HEK293 (cell line): ENCODE data around the gene JADE3.

ENCODE experiments used
- CTCF ChIA-PET: fragments of 350-600 bp; formaldehyde crosslinking; extraction: SDS; loops from one replicate; lab custom pipeline; 2021; ENCODE audit warnings: antibody characterized with exemption; lab: Yijun Ruan, JAX
- POLR2A ChIA-PET: fragments of 300-600 bp; formaldehyde crosslinking; extraction: SDS; loops from one replicate; lab custom pipeline; 2020; ENCODE audit warnings: antibody characterized with exemption, inconsistent platforms; lab: Yijun Ruan, JAX
- H3K27ac ChIP-seq: fragments of 200-500 bp; sonication (Bioruptor generic); 2 replicates; pipeline ENCODE4 v1.5.1; 2014; ENCODE audit warnings: low read depth, low read length, control low read depth, inconsistent platforms; ENCODE audit errors: extremely low read depth
- H3K36me3 ChIP-seq, 2 experiments: fragments of 200-500 bp in 1 of 2; sonication (Bioruptor generic) in 1 of 2; 1 replicate in 1 of 2; 2 replicates in 1 of 2; pipeline ENCODE4 v1.5.1; 2014 to 2017; ENCODE audit warnings: inconsistent platforms in 2 of 2, low read length in 2 of 2; ENCODE audit not compliant: control insufficient read depth in 2 of 2, insufficient read depth in 1 of 2
- H3K4me1 ChIP-seq: fragments of 200-500 bp; sonication (Bioruptor generic); 2 replicates; pipeline ENCODE4 v1.5.1; 2014; ENCODE audit warnings: mild to moderate bottlenecking, low read length, inconsistent platforms; ENCODE audit not compliant: control insufficient read depth, insufficient read depth
- H3K4me3 ChIP-seq: 2 replicates; pipeline ENCODE4 v1.5.1; 2011; ENCODE audit warnings: low read depth, mild to moderate bottlenecking, control low read depth, low read length, moderate library complexity
- H3K9me3 ChIP-seq: fragments of 200-500 bp; sonication (Bioruptor generic); 2 replicates; pipeline ENCODE4 v1.5.1; 2014; ENCODE audit warnings: low read depth, low read length, inconsistent platforms; ENCODE audit not compliant: control insufficient read depth, insufficient read depth
- ATF2 ChIP-seq: fragments of 450-650 bp; formaldehyde crosslinking; IDR thresholded peaks from 2 replicates; pipeline ENCODE4 v1.5.1; 2016; ENCODE audit warnings: missing biosample characterization, missing genetic modification characterization, low read depth
- GLIS1 ChIP-seq: fragments of 450-650 bp; formaldehyde crosslinking; IDR thresholded peaks from 2 replicates; pipeline ENCODE4 v1.5.1; 2016; ENCODE audit warnings: missing biosample characterization, missing genetic modification characterization
- HOXA7 ChIP-seq: sonication (generic); formaldehyde crosslinking; IDR thresholded peaks from 2 replicates; pipeline ENCODE4 v1.8.1; 2022; ENCODE audit warnings: missing genetic modification reagents, borderline replicate concordance
- PATZ1 ChIP-seq: fragments of 450-650 bp; formaldehyde crosslinking; IDR thresholded peaks from 2 replicates; pipeline ENCODE4 v1.5.1; 2016; ENCODE audit warnings: missing biosample characterization, missing genetic modification characterization
- SP2 ChIP-seq: fragments of 450-650 bp; formaldehyde crosslinking; IDR thresholded peaks from 2 replicates; pipeline ENCODE4 v1.5.1; 2016; ENCODE audit warnings: missing biosample characterization, missing genetic modification characterization
- ZNF148 ChIP-seq: fragments of 450-650 bp; formaldehyde crosslinking; IDR thresholded peaks from 2 replicates; pipeline ENCODE4 v1.5.0; 2017; ENCODE audit warnings: missing biosample characterization, missing genetic modification characterization, borderline replicate concordance
- ZNF274 ChIP-seq, 2 experiments: fragments of 200-500 bp in 1 of 2; fragments of 450-650 bp in 1 of 2; sonication (Bioruptor generic) in 1 of 2; formaldehyde crosslinking in 1 of 2; IDR thresholded peaks; 2 replicates each; pipeline versions ENCODE4 v1.5.1 to v1.6.1; 2014 to 2016; ENCODE audit warnings: borderline replicate concordance in 1 of 2, inconsistent platforms in 1 of 2, low read length in 1 of 2, missing biosample characterization in 1 of 2, missing genetic modification characterization in 1 of 2
- ZNF302 ChIP-seq: fragments of 450-650 bp; formaldehyde crosslinking; IDR thresholded peaks from 2 replicates; pipeline ENCODE4 v1.5.1; 2016; ENCODE audit warnings: missing biosample characterization, missing genetic modification characterization, low read depth
- ZNF311 ChIP-seq: fragments of 450-650 bp; formaldehyde crosslinking; IDR thresholded peaks from 2 replicates; pipeline ENCODE4 v1.5.1; 2017; ENCODE audit warnings: missing biosample characterization, missing genetic modification characterization, borderline replicate concordance
- ZNF335 ChIP-seq: fragments of 450-650 bp; formaldehyde crosslinking; conservative IDR thresholded peaks from 2 replicates; pipeline ENCODE4 v1.5.1; 2016; ENCODE audit warnings: missing biosample characterization, missing genetic modification characterization
- ZNF350 ChIP-seq: fragments of 450-650 bp; formaldehyde crosslinking; IDR thresholded peaks from 2 replicates; pipeline ENCODE4 v1.5.0; 2017; ENCODE audit warnings: missing biosample characterization, mild to moderate bottlenecking, missing genetic modification characterization
- ZNF394 ChIP-seq: fragments of 450-650 bp; formaldehyde crosslinking; IDR thresholded peaks from 2 replicates; pipeline ENCODE4 v1.5.1; 2016; ENCODE audit warnings: missing biosample characterization, missing genetic modification characterization, mild to moderate bottlenecking, moderate library complexity, borderline replicate concordance
- ZNF513 ChIP-seq: fragments of 450-650 bp; IDR thresholded peaks from 2 replicates; pipeline ENCODE4 v1.5.1; 2018; ENCODE audit warnings: missing biosample characterization, missing genetic modification characterization
- ZNF549 ChIP-seq: fragments of 450-650 bp; IDR thresholded peaks from 2 replicates; pipeline ENCODE4 v1.5.1; 2018; ENCODE audit warnings: missing biosample characterization, missing genetic modification characterization, mild to moderate bottlenecking, inconsistent platforms, moderate library complexity
- ZNF621 ChIP-seq: fragments of 450-650 bp; formaldehyde crosslinking; IDR thresholded peaks from 2 replicates; pipeline ENCODE4 v1.5.1; 2017; ENCODE audit warnings: missing biosample characterization, missing genetic modification characterization
- ZNF629 ChIP-seq: fragments of 450-650 bp; formaldehyde crosslinking; IDR thresholded peaks from 2 replicates; pipeline ENCODE4 v1.5.1; 2017; ENCODE audit warnings: missing biosample characterization, missing genetic modification characterization
- ZNF645 ChIP-seq: fragments of 450-650 bp; formaldehyde crosslinking; IDR thresholded peaks from 2 replicates; pipeline ENCODE4; 2016; ENCODE audit warnings: missing biosample characterization, missing genetic modification characterization
- ZNF658 ChIP-seq: fragments of 450-650 bp; formaldehyde crosslinking; IDR thresholded peaks from 2 replicates; pipeline ENCODE4; 2016; ENCODE audit warnings: missing biosample characterization, missing genetic modification characterization
- ZNF692 ChIP-seq: fragments of 450-650 bp; formaldehyde crosslinking; IDR thresholded peaks from 2 replicates; pipeline ENCODE4 v1.5.1; 2016; ENCODE audit warnings: missing biosample characterization, missing genetic modification characterization
- ZNF768 ChIP-seq: fragments of 450-650 bp; formaldehyde crosslinking; IDR thresholded peaks from 2 replicates; pipeline ENCODE4 v1.5.1; 2018; ENCODE audit warnings: missing biosample characterization, mild to moderate bottlenecking, missing genetic modification characterization
- ZNF791 ChIP-seq: fragments of 450-650 bp; formaldehyde crosslinking; IDR thresholded peaks from 2 replicates; pipeline ENCODE4 v1.5.1; 2016; ENCODE audit warnings: missing biosample characterization, missing genetic modification characterization
- ZNF792 ChIP-seq: fragments of 450-650 bp; formaldehyde crosslinking; IDR thresholded peaks from 2 replicates; pipeline ENCODE4 v1.5.1; 2016; ENCODE audit warnings: missing biosample characterization, missing genetic modification characterization
- ZNF830 ChIP-seq: fragments of 450-650 bp; IDR thresholded peaks from 2 replicates; pipeline ENCODE4 v1.5.0; 2018; ENCODE audit warnings: missing biosample characterization, missing genetic modification characterization, low read depth, mild to moderate bottlenecking, moderate library complexity
- ZSCAN5A ChIP-seq: fragments of 450-650 bp; formaldehyde crosslinking; IDR thresholded peaks from 2 replicates; pipeline ENCODE4 v1.5.1; 2016; ENCODE audit warnings: missing biosample characterization, missing genetic modification characterization

Gene JADE3

GRCh38 chrX:46912603-46913491 lies 626 bp downstream of the JADE3 start:
- Histone ChIP-seq H3K27ac (peak overlapping the region; percentile 76; the same call in 1 of the 2 replicates), H3K4me1 (no peaks in the 10 kb centered on the region), H3K9me3 (no peaks in the 10 kb centered on the region), H3K4me3 (peak overlapping the region; percentile 80), H3K36me3 (no peaks in the 10 kb centered on the region)
- ChIA-PET CTCF (interaction anchor here (0.5 to 2.9 kb wide), 11 partner anchors 9 to 1951 kb away, joined by 3 to 8 read pairs (median 4); no protein-coding TSS in a partner anchor), POLR2A (interaction anchor here (0.6 to 1.7 kb wide), 7 partner anchors 11 to 90 kb away, joined by 3 to 5 read pairs (median 4); no protein-coding TSS in a partner anchor)
- TF ChIP-seq ZNF692 (tag by site-specific recombination): no peak
- TF ChIP-seq HOXA7 (CRISPR knock-in tag): no peak
- TF ChIP-seq ZNF148 (tag by site-specific recombination): no peak
- TF ChIP-seq ZNF791: no peak
- TF ChIP-seq ZNF350 (tag by site-specific recombination): no peak
- no peak for TF ChIP-seq ZNF274 (IDR thresholded peaks at IDR 0.05; ENCODE audit: low read length)
- TF ChIP-seq ZNF274 (tag by site-specific recombination; IDR thresholded peaks at IDR 0.05; ENCODE audit: borderline replicate concordance): no peak
- no peak for TF ChIP-seq ZSCAN5A
- TF ChIP-seq ZNF768: no peak
- peak; percentile 47; the same call in 1 of the 2 replicates for TF ChIP-seq GLIS1 (tag by site-specific recombination)
- TF ChIP-seq ZNF621 (tag by site-specific recombination): no peak
- TF ChIP-seq ZNF394 (tag by site-specific recombination): no peak
- no peak for TF ChIP-seq ZNF658 (tag by site-specific recombination)
- no peak for TF ChIP-seq ZNF549
- TF ChIP-seq SP2 (tag by site-specific recombination): peak; percentile 39
- no peak for TF ChIP-seq ZNF629 (tag by site-specific recombination)
- peak; percentile 71 for TF ChIP-seq PATZ1
- no peak for TF ChIP-seq ZNF792 (tag by site-specific recombination)
- no peak for TF ChIP-seq ZNF311 (tag by site-specific recombination)
- TF ChIP-seq ZNF302 (tag by site-specific recombination): no peak
- TF ChIP-seq ZNF645 (tag by site-specific recombination): no peak
- TF ChIP-seq ZNF830: no peak
- no peak for TF ChIP-seq ZNF513 (tag by site-specific recombination)
- TF ChIP-seq ZNF335: peak; percentile 78
- no peak for TF ChIP-seq ATF2
